Measurements from ENCODE around the gene FAXC. TPM values are rescaled to one million over a fixed set of nuclear protein-coding genes. Genes with fewer than 3 reads are reported as not detected.

Gene FAXC
- 0.81 and 3.2 TPM in 2 replicates for total RNA-seq

GRCh38 chr6:99349171-99350141 lies at the start of gene FAXC:
TSS of gene FAXC (minus strand) at chr6:99349674. CDS start at chr6:99349372, 302 bp downstream.

DNA sequence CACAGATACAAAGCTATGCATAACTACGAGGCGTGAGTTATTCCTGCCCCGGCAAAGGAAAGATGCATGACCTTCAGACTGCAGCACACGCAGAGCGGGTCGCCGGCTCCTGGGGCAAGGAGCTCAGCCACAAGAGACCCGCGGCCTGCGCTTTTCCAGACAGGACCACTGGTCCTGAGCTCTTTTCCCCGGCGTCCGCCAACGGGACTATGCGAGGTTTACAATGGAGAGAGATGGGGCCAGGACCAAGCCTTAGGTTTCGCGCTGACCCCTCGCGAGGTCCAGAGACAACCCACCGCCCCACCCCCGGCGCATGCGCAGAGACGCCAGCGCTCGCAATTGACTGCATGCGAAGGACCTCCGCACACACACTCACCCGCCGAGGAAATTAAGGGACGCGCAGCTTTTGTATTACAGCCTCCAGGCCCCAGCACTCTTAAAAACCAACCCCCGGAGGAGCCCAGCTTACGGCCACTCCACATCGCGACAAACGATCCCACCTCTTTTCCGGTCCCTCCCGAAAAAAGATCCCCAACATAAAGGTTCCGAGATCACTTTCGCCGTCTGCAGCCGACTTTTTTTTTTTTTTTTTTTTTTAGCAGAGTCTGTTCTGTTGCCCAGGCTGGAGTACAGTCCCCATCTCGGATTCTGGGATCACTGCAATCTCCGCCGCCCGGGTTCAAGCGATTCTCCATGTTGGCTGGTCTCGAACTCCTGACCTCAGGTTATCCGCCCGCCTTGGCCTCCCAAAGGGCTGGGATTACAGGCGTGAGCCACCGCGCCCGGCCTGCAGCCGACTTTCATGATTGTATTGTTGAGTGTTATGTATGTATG lies 44.4 kb upstream of the FAXC start, which contains the start of gene COQ3:
Gene COQ3 (minus strand): TSS at position 498 of the 834 bp plus-strand sequence. CDS start 16 bp downstream, at position 482.

Other genes starting within 250 kb of the FAXC start
- gene COQ3, start 44.5 kb upstream of the FAXC start, total RNA-seq: 2.9 and 6.1 TPM in 2 replicates
- gene PNISR, start 75.6 kb upstream of the FAXC start, total RNA-seq: 61.9 and 80.3 TPM in 2 replicates
- gene USP45, start 165.7 kb upstream of the FAXC start, total RNA-seq: 22.6 and 23.2 TPM in 2 replicates
- gene CCNC, start 219.0 kb upstream of the FAXC start, total RNA-seq: 63.8 and 68.2 TPM in 2 replicates

Measured in hair follicle dermal papilla cell (primary cell).